IMR-90 (cell line): ENCODE data around the gene MOAP1. TPM values are rescaled to one million over a fixed set of nuclear protein-coding genes. Genes with fewer than 3 reads are reported as not detected.

Experiments used
- ATAC-seq: fragments of 200-7000 bp; cut with Tn5 transposase; 2 replicates; pipeline ENCODE4 v1.9.1; 2020; ENCODE audit warnings: low read depth, mild to moderate bottlenecking, moderate library complexity
- BruUV-seq: library from RNA; stranded (reverse); fragments of 400-500 nt; replicated peaks from 2 replicates; lab custom pipeline; 2021; lab: Mats Ljungman, UMichigan
- CTCF ChIA-PET: fragments of 300-600 bp; formaldehyde crosslinking; extraction: SDS; loops from one replicate; lab custom pipeline; 2021; ENCODE audit warnings: antibody characterized with exemption; lab: Yijun Ruan, JAX
- POLR2A ChIA-PET: fragments of 300-600 bp; sonication (Branson Sonifier 250); formaldehyde crosslinking; loops from one replicate; lab custom pipeline; 2022; ENCODE audit warnings: antibody characterized with exemption; ENCODE audit not compliant: unreplicated experiment; lab: Charles Lee
- DNase-seq: peaks from one replicate; pipeline ENCODE4 v3.0.0; 2013
- H2AFZ ChIP-seq: replicated peaks from 2 replicates; pipeline ENCODE3; 2013; ENCODE audit warnings: low read length, mild to moderate bottlenecking; ENCODE audit not compliant: poor library complexity
- H2AK5ac ChIP-seq: 2 replicates; pipeline ENCODE4 v1.6.1; 2013; ENCODE audit warnings: low read depth, low read length, inconsistent platforms
- H2AK9ac ChIP-seq: replicated peaks from 2 replicates; pipeline ENCODE3; 2013; ENCODE audit warnings: mild to moderate bottlenecking, low read depth, low read length, moderate library complexity; ENCODE audit not compliant: poor library complexity
- H2BK120ac ChIP-seq: 2 replicates; pipeline ENCODE4 v1.6.1; 2013; ENCODE audit warnings: low read depth, low read length, inconsistent platforms
- H2BK15ac ChIP-seq: 3 replicates; pipeline ENCODE4 v1.6.1; 2013; ENCODE audit warnings: low read depth, low read length, inconsistent platforms
- H2BK20ac ChIP-seq: 2 replicates; pipeline ENCODE4 v1.6.1; 2013; ENCODE audit warnings: low read depth, mild to moderate bottlenecking, inconsistent platforms, low read length, moderate library complexity
- H2BK5ac ChIP-seq: 2 replicates; pipeline ENCODE4 v1.6.1; 2013; ENCODE audit warnings: mild to moderate bottlenecking, low read depth, low read length, inconsistent platforms; ENCODE audit not compliant: poor library complexity, severe bottlenecking
- H3K14ac ChIP-seq: replicated peaks from 2 replicates; pipeline ENCODE4 v1.6.1; 2013; ENCODE audit warnings: low read depth, low read length, inconsistent platforms
- H3K18ac ChIP-seq: 2 replicates; pipeline ENCODE4 v1.6.1; 2013; ENCODE audit warnings: low read depth, low read length, control low read depth
- H3K23ac ChIP-seq: 2 replicates; pipeline ENCODE4 v1.6.1; 2013; ENCODE audit warnings: low read depth, low read length, inconsistent platforms
- H3K27ac ChIP-seq: 2 replicates; pipeline ENCODE4 v1.5.1; 2013; ENCODE audit warnings: mild to moderate bottlenecking, control low read depth, low read length; ENCODE audit not compliant: insufficient read depth
- H3K27me3 ChIP-seq: 2 replicates; pipeline ENCODE4 v1.6.1; 2013; ENCODE audit warnings: low read length; ENCODE audit not compliant: control insufficient read depth, insufficient read depth
- H3K36me3 ChIP-seq: 2 replicates; pipeline ENCODE4 v1.6.1; 2013; ENCODE audit warnings: low read length, mixed read lengths; ENCODE audit not compliant: control insufficient read depth, insufficient read depth
- H3K4ac ChIP-seq: 2 replicates; pipeline ENCODE4 v1.6.1; 2013; ENCODE audit warnings: low read depth, low read length, inconsistent platforms
- H3K4me1 ChIP-seq: 2 replicates; pipeline ENCODE4 v1.6.1; 2013; ENCODE audit warnings: low read length, mixed read lengths; ENCODE audit not compliant: control insufficient read depth, insufficient read depth
- H3K4me2 ChIP-seq: 2 replicates; pipeline ENCODE4 v1.6.1; 2013; ENCODE audit warnings: low read depth, mild to moderate bottlenecking, control low read depth, low read length, moderate library complexity
- H3K4me3 ChIP-seq: 2 replicates; pipeline ENCODE4 v1.5.1; 2013; ENCODE audit warnings: low read depth, mild to moderate bottlenecking, control low read depth, low read length, moderate library complexity; ENCODE audit not compliant: insufficient read depth
- H3K56ac ChIP-seq: 2 replicates; pipeline ENCODE4 v1.6.1; 2013; ENCODE audit warnings: low read length, inconsistent platforms; ENCODE audit not compliant: insufficient read depth; ENCODE audit errors: extremely low read depth
- H3K79me1 ChIP-seq, 2 experiments: 2 replicates each; pipeline ENCODE4 v1.6.1; 2013; ENCODE audit warnings: low read length in 2 of 2, inconsistent platforms in 1 of 2, low read depth in 1 of 2
- H3K9ac ChIP-seq: 2 replicates; pipeline ENCODE4 v1.6.1; 2013; ENCODE audit warnings: low read depth, low read length, control low read depth
- H3K9me1 ChIP-seq: 2 replicates; pipeline ENCODE4 v1.6.1; 2013; ENCODE audit warnings: low read length, inconsistent platforms; ENCODE audit not compliant: insufficient read depth
- H3K9me3 ChIP-seq: 2 replicates; pipeline ENCODE4 v1.6.1; 2013; ENCODE audit warnings: low read length; ENCODE audit not compliant: control insufficient read depth, insufficient read depth
- H4K20me1 ChIP-seq: 2 replicates; pipeline ENCODE4 v1.6.1; 2013; ENCODE audit warnings: low read length, inconsistent platforms; ENCODE audit not compliant: insufficient read depth
- H4K5ac ChIP-seq: 2 replicates; pipeline ENCODE4 v1.6.1; 2013; ENCODE audit warnings: mild to moderate bottlenecking, low read depth, low read length, control low read depth
- H4K8ac ChIP-seq, 2 experiments: 2 replicates each; pipeline ENCODE4 v1.6.1; 2013; ENCODE audit warnings: low read depth in 2 of 2, low read length in 2 of 2, control low read depth in 1 of 2, inconsistent platforms in 1 of 2
- H4K91ac ChIP-seq: 2 replicates; pipeline ENCODE4 v1.6.1; 2013; ENCODE audit warnings: low read depth, low read length, inconsistent platforms; ENCODE audit not compliant: insufficient read depth
- MXI1 ChIP-seq: IDR thresholded peaks from 2 replicates; pipeline ENCODE4 v1.6.1; 2012; ENCODE audit warnings: low read depth, mild to moderate bottlenecking, low read length, moderate library complexity, borderline replicate concordance
- NFE2L2 ChIP-seq: fragments of 150-350 bp; IDR thresholded peaks from 2 replicates; pipeline ENCODE4 v1.6.1; 2016; ENCODE audit warnings: low read depth, mild to moderate bottlenecking, low read length
- POLR2A ChIP-seq: IDR thresholded peaks from 2 replicates; pipeline ENCODE4 v1.6.1; 2012; ENCODE audit warnings: mild to moderate bottlenecking, low read depth, low read length
- RFX5 ChIP-seq: IDR thresholded peaks from 2 replicates; pipeline ENCODE4 v1.8.0; 2012; ENCODE audit warnings: low read depth, mild to moderate bottlenecking, low read length, moderate library complexity
- WGBS, 2 experiments: methylation state at CpG; one replicate each; pipeline versions ENCODE4 v1.1.5 to v1.1.7; 2013; ENCODE audit warnings: missing lambda C conversion rate in 2 of 2; ENCODE audit not compliant: insufficient read length in 1 of 2; ENCODE audit errors: extremely low coverage in 2 of 2; 5-methylcytosine and 5-hydroxymethylcytosine counted together
- dilution Hi-C: fragments of 300-500 bp; cut with HindIII; formaldehyde crosslinking; loops from one replicate; pipeline ENCODE4 v1.14.3; 2018; ENCODE audit warnings: low sequenced_read_pairs; ENCODE audit not compliant: unreplicated experiment
- in situ Hi-C: fragments of 300-500 bp; cut with MboI; formaldehyde crosslinking; loops from 3 replicates; pipeline ENCODE4 v1.14.3; 2019; ENCODE audit warnings: low sequenced_read_pairs, inconsistent platforms, mixed read lengths
- intact Hi-C: fragments of 100-400 bp; cut with micrococcal nuclease; formaldehyde crosslinking; loops from 2 replicates; pipeline ENCODE4 v1.10.0; 2022
- polyA plus RNA-seq, 3 experiments: library from polyadenylated mRNA; depleted of rRNA; stranded (reverse); fragments of >200 nt; gene quantifications; 2 replicates each; pipeline ENCODE4 v1.2.3, GENCODE V29; 2012; ENCODE audit warnings: low replicate concordance in 1 of 3
- total RNA-seq: library from RNA; depleted of rRNA; stranded (reverse); fragments of >200 nt; gene quantifications from 2 replicates; pipeline ENCODE4 v1.2.3, GENCODE V29; 2012

MOAP1 gene
- total and polyA plus RNA-seq, 2 of the 4 experiments (the other 2 are of a cell fraction) = 9.9 to 13.2 TPM

DNA sequence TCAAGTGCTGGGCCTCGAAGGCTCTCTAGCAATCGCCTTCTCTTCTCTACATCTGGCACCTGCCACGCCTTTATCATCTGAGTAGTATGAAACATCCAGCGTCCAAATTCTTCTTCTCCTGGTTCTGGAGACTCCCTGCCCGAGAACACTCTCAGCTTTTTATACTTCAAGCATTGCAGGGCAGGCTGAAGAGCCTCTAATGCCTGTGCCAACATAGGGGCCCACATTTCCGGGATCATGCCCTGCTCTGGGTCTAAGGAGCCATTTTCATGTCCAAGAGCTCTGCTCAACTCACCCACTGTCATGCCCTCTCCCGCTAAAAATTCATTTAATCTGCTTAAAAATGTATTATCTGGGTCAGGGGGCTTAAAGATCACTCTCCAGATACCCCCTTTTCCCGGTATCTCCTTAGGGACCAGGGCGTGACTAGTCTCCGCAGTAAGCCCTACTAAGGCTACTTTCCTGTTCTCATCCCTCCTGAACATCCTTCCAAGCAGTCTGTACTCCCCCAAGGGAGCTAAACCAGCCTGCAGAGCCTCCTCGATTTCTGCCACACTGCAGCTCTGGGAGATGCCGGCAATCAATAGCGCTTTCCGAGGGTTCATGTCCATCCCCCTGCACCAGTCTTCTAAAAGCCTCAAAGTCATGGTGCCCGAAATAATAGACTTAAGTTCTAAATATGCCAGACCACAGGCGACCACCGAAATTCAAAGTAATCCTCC lies 940 bp downstream of the MOAP1 start:
- POLR2A ChIA-PET = no interaction called here
- Histone ChIP-seq H3K36me3 (peaks cover 6% of the 10 kb centered on the region; the same call in 1 of the 2 replicates), H3K4me1 (no peaks in the 10 kb centered on the region), H3K9me1 (no peaks in the 10 kb centered on the region; the same call in 1 of the 2 replicates), H2BK15ac (no peak overlapping the region), H4K20me1 (no peaks in the 10 kb centered on the region; the same call in 1 of the 2 replicates), H3K79me1 (peaks cover 16 to 33% of the 10 kb centered on the region in 2 experiments), H3K4me3 (peak overlapping the region; percentile 99), H3K56ac (no peak overlapping the region; the same call in 1 of the 2 replicates), H2AK9ac (peak overlapping the region; percentile 10), H3K4me2 (peak overlapping the region; percentile 90), H3K9ac (peak overlapping the region; percentile 84), H4K91ac (no peak overlapping the region), H2BK5ac (no peak overlapping the region), H3K23ac (0 out of 2 replicates have a peak overlapping the region, but pooled peaks have one; percentile 23), H2AK5ac (no peak overlapping the region), H3K4ac (no peak overlapping the region), H4K5ac (no peak overlapping the region), H3K9me3 (no peaks in the 10 kb centered on the region), H2BK120ac (no peak overlapping the region), H4K8ac (peak overlapping the region; percentile 23 to 49; a peak in 3 of 4 replicates), H3K14ac (peak overlapping the region; percentile 20; the same call in 1 of the 2 replicates), H3K18ac (no peak overlapping the region), H3K27ac (peak overlapping the region; percentile 45; the same call in 1 of the 2 replicates), H2BK20ac (no peak overlapping the region), H2AFZ (peak overlapping the region; percentile 99), H3K27me3 (no peaks in the 10 kb centered on the region)
- CTCF ChIA-PET = interaction anchor here (0.6 to 1.4 kb wide), 3 partner anchors 26 to 71 kb away, joined by 3 to 4 read pairs (median 3); no protein-coding TSS in a partner anchor
- no peak for ATAC-seq
- intact Hi-C loops (loop anchor here (1.0 kb wide), 2 partner anchors 68 to 150 kb away; partner anchors contain the start of genes BTBD7 and ITPK1), dilution Hi-C loops (no loop called here), in situ Hi-C loops (no loop called here)
- DNase-seq = no peak
- TSS peak; percentile 67 for BruUV-seq
- 79% methylated on average over 4 of the region's 17 CpGs; no CpG with 5 or more reads in 1 of the 2 experiments for WGBS, 2 experiments
- TF ChIP-seq POLR2A = no peak
- TF ChIP-seq MXI1 = no peak
- TF ChIP-seq NFE2L2 = no peak
- no peak for TF ChIP-seq RFX5
